Epidermal melanocyte (primary cell): ENCODE results near the gene TRIM13.

Source experiments
- DNase-seq: peaks from one replicate; pipeline ENCODE4 v3.0.0; 2011; ENCODE audit warnings: low spot score; ENCODE audit not compliant: insufficient read length

The TRIM13 gene

DNA sequence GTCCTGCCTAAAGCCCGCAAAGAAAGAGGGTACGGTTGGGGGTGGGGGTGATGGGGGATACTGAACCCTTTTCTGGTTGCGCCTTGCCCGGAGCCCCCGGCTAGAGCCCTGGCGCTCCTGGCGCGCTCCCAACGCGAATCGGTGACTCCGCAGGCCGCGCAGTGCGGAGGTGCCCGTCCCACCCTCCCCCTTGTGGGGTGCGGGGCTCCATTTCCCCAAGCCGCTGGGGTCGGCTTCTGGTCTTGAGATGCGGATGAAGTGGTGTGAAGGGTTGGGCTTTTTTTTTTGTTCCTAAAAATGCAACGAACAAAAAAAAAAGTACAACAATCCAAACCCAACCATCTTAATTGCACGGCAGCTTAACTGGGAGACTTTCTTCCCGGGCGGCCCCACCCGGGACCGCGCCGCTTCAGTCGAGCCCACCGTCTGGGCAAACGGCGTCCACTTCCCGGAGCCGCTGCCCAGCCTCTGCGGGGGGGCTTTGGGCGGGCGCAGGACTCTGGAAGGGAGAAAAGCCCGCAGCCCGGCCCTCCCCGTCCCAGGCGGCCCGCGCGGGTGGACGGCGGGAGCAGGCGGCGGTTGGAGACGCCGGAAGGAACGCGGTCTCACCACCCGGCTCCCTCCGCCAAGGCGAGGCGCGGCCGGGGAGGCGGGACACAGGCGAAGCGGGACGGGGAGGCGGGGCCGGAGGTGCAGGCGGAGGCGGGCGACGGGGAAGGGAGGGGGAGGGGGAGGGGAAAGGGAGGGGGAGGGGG, 504 bp upstream of the TRIM13 start:
- peak; percentile 56 for DNase-seq

DNA sequence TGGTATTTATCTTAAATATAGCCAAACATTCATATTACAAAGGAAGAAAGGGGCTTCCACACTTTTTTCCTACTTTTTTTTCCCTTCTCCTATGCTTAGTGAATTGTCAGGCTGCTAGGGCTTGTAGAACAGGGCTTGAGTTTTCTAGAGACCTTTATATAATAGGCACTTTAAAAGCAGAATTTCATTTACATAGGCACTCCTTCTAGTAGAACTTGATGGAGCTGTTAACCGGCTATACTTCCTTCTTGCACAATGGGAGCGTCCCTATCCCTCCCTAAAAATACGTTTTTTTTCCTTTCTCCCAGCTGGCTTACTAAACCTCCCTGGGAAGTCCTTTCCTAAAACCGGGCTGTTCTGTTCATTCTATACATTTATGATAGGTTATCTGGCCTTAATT, 1.1 kb downstream of the TRIM13 start:
- DNase-seq = no peak

DNA sequence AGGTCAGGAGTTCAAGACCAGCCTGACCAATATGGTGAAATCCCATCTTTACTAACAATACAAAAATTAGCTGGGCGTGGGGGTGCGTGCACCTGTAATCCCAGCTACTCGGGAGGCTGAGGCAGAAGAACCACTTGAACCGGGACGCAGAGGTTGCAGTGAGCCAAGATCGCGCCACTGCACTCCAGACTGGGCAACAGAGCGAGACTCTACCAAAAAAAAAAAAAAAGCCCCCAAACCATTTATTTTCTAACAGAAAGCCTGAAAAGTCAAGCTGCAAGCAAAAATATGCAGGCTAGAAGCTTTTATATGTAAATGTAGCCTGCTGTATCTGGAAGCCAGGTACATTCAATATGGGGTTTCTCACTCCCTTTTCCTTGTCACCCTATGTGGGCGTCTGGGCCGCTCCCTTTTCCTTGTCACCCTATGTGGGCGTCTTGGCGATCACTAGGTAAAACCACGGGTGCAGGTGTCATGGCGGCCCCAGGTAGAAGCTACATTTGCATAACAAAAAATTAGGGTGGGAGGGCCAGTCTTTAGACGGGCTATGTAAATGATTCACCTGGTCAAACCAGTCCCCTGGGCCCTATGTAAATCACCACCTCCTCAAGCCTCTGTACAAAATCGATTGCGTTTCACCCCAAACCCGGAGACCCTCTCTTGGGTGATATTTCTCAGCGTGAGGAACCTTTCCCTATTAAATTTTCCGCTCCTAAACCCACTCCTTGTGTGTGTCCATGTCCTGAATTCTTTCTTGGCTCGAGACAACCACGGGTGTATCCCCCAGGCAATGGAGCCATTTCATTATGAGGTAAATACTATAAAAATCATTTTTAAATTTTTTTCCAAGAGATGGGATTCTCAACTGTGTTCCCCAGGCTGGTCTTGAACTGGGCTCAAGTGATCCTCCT, 2.1 kb downstream of the TRIM13 start:
- no peak for DNase-seq

DNA sequence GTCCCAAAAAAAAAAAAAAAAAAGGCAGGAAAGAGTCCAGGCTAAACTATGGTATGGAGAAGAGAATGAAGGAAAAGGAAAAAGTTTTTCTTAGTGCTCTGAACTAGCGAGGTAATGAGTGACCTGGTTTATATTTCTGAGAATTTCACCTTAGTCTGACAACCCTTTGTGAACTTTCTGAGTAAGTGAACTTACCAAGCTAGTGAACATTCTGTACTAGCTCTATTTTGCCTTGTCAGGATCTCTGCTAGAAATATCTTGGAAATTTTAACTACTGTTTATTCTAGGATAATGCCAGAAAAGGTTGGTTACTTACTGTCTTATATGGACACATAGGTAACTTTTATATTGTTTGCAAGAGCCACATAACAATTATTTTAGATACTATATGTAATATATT, 4.4 kb downstream of the TRIM13 start:
- no peak for DNase-seq

DNA sequence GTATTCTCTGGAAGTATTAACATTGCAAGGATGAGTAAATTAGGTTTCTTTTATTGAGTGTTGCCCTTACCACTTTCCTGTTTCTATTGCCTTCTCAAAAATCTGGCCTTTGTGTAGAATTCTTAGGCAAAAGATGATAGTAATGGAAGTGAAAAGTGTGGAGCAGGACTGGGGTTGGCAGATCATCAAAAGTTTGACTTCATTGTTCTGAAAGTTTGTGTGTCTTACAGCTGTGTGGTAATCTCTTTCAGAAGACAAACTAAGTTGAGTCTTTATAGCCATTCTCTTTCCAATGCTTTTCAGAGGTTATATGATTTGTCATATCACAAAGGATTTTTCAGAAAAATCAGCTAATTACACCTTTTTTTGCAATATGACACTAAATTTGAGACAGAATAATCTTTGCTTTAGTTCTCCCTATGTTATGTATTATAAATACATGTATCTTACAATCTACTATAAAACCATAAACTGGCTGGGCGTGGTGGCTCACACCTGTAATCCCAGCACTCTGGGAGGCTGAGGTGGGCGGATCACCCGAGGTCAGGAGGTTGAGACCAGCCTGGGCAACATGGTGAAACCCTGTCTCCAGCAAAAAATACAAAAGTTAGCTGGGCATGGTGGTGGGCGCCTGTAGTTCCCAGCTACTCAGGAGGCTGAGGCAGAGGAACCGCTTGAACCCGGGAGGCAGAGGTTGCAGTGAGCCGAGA, 9.7 kb downstream of the TRIM13 start:
- DNase-seq = no peak

DNA sequence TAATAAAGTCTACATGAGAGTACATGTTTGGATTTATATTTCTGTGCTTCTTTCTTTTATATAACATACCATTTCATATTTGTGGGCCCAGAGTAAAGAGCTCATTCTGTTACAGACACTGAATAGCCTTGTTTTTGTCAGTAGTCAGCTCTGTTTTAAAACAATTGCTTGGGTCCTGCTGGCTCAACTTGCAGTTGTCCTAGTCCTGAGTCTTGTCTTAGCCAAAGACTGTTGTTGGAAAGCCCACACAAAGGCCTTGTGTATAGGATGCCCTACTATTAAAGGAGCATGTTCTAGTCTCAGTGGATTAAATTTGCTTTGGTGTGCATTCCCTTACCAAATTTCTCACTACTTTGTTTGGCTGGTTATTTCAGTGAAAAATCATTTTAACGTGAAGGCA, 14.6 kb downstream of the TRIM13 start:
- DNase-seq = no peak

DNA sequence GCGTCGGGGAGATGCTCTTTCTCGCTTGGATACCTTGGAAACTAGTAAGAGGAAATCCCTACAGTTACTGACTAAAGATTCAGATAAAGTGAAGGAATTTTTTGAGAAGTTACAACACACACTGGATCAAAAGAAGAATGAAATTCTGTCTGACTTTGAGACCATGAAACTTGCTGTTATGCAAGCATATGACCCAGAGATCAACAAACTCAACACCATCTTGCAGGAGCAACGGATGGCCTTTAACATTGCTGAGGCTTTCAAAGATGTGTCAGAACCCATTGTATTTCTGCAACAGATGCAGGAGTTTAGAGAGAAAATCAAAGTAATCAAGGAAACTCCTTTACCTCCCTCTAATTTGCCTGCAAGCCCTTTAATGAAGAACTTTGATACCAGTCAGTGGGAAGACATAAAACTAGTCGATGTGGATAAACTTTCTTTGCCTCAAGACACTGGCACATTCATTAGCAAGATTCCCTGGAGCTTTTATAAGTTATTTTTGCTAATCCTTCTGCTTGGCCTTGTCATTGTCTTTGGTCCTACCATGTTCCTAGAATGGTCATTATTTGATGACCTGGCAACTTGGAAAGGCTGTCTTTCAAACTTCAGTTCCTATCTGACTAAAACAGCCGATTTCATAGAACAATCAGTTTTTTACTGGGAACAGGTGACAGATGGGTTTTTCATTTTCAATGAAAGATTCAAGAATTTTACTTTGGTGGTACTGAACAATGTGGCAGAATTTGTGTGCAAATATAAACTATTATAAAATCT, 15.7 kb downstream of the TRIM13 start:
- DNase-seq = no peak

DNA sequence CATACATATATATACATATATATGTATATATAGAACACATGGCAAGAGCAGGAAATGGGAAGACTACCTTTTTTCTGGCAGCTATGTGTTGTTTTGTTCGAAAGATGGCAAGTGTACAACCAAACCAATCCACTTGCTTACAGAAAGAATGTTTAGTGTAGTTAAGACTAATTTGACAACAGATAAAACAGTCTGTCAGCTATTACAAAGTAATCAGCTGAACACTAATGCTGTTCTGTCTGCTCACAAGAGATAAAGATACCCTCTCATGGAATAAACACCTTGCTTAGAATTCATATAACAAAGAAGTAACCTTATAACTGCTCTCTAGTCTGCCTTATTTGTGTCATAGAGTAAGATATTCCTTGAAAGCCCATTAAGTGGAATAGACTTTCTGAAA, 17.5 kb downstream of the TRIM13 start:
- DNase-seq = no peak

DNA sequence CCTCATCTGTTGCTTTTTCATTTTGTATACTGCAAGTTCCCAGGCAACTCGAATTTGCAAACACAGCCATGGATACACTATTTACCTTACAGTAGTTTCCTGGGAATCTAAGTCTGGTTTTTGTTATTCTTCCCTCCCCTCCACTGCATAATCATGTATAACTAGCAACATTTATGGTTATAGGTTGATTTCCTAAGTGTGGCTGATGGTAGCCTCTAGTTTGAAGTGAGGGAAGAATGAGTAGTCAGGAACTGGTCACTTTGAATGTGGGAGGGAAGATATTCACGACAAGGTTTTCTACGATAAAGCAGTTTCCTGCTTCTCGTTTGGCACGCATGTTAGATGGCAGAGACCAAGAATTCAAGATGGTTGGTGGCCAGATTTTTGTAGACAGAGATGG, 18.4 kb downstream of the TRIM13 start, which contains the start of gene KCNRG:
TSS of gene KCNRG (plus strand) at position 187 of the 400 bp plus-strand sequence. CDS start at position 237, 50 bp downstream.
- DNase-seq = no peak

DNA sequence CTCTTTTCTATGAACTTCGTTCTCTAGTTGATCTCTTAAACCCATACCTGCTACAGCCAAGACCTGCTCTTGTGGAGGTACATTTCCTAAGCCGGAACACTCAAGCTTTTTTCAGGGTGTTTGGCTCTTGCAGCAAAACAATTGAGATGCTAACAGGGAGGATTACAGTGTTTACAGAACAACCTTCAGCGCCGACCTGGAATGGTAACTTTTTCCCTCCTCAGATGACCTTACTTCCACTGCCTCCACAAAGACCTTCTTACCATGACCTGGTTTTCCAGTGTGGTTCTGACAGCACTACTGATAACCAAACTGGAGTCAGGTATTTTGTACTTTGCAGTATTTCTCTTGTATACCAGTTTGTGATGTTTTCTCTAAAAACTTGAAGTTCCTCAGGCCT, 18.9 kb downstream of the TRIM13 start:
- no peak for DNase-seq

DNA sequence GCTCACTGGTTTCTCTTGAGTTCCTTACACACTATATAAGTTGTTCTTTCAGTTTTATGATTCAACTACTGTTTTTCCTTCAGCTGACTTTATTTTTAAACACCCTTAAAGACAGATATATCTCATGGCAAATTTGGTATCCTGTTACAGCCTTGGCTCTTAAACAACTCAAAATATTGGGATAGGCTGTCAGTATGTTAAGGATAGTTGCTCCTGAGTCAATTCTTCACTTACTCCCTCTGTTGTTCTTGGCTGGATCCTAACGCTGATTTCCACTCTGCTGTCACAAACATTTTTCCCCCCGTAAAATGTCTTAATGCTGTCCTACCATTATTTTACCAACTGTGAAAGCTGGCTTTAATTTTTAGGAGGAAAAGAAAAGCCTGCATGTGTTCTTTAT, 19.6 kb downstream of the TRIM13 start:
- no peak for DNase-seq

DNA sequence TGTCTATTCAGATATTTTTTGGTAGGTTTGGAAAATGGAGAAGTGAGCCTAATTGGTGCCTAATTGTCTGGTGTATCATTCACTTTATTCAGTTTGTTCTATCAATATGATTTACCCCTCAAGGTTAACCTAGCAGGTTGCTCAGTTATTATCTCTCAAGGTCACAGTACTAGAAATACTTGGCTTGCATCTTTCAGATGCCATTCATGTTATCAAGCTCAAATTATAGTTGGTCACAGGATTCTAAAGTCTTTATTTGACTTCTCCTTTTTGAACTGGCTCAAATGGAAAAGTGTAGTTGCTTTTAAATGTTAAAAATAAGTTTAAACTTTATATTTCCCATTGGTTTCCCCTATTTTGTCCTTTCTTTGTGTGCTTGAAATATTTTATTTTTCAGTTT, 21.0 kb downstream of the TRIM13 start:
- no peak for DNase-seq

DNA sequence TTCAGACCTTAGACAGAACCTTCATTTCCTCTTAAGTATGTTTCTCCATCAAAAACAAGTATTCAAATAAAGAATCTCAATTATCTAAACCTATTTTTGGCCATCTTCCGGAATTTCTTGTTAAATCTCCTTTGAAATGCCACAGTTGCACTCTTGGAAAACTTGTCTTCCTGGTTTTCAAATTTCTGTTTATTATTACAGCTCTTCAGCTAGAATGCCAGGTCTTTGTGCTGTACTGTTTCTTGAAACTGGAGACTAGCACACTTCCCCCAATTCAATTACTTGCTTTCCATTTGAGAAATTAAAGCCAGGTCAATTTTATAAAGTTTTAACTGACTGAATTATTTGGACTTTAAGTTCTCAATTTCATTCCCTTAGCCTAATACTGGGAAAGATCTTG, 28.6 kb downstream of the TRIM13 start:
- DNase-seq = no peak

DNA sequence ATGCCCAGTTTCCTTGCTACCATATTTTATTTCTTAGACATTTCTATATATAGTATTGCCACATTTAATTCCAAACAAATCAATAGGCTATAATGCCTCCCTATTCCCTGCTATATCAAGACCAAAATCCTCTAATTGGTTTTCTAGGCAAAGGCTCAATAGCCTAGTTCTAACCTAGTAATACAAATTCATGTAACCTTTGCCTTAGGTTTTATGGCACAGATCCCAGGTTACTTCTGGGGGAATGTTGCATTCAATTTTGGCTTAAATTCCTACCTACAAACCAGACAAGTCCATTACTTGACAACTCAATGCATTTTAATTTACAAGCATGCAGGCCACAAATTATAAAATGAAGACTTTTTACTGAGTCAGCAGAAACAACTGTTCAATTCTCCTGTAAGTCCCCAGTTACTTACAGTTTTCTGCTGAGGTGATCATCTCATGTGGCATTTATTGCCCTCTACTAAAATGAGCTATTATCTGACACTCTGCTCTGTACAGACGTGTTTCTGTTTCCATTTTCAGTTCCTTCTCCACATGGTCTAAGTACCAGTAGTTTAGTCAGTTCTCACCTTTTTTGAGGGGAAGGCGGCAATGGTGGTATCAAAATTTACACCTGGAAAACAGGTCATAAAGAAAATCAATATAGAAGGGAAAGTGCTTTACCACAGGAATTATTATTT, 30.1 kb downstream of the TRIM13 start:
- no peak for DNase-seq

DNA sequence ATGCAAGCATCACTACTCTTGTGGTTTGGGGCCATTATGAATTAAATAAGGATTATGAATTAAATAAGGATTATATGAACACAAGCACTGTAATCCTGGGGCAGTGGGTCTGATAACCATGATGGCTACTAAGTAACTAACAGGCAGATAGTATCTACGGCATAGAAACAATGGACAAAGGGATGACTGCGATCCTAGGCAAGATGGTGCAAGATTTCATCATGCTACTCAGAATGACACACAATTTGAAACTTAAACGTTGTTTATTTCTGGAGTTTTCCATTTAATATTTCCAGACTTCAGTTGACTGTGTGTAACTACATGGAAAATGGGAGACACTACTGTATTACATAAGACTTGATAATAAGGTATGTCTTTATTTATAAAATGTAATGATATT, 33.5 kb downstream of the TRIM13 start:
- no peak for DNase-seq

DNA sequence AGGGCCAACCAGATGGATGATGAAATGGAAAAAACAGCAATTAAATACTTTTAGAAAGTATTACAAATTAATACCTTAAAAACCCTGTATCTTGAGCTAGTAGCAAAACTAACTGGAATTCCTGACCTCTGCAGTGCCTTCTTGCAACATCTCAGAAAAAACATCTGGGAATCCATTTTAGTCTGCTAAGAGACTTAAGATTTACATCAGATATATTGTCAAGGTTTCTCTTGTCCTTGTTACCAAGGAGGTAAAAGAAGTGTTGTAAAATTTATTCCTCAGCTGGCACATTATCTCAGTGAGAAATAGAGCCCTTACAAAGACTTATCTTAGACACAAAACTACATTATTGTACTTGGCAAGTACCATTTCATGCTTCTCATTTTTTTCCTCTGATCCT, 36.9 kb downstream of the TRIM13 start:
- DNase-seq = no peak

DNA sequence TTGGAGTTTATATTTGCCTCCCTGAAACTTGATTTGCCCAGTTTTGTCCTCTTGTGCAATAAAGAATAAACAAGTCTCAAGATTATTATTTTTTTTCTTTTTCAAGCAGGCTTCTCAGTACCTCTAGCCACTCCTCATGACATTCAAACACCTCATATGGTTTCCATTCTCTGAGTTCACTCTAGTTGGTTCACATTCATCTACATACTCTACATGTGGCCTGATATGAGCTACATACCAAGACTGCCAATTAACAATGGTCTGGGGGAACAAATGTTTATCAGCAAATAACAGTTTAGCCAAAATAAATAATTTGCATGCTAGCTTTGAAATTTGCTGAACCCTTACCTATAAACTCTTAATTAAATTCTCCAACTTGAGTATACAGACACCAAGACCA, 40.9 kb downstream of the TRIM13 start:
- DNase-seq = no peak

DNA sequence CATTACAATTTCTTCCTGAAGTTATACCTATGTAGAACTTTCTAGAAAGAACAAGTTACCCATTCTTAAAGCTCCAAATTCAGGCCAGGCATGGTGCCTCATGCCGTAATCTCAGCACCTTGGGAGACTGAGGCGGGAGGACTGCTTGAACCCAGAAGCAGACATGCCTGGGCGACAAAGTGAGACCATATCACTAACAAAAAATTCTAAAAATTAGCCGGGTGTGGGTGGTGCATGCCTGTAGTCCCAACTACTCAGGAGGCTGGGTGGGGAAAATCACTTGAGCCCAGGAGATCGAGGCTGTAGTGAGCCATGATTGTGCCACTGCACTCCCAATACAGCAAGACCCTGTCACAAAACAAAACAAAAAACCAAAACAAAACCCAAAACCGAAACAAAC, 41.4 kb downstream of the TRIM13 start:
- no peak for DNase-seq

DNA sequence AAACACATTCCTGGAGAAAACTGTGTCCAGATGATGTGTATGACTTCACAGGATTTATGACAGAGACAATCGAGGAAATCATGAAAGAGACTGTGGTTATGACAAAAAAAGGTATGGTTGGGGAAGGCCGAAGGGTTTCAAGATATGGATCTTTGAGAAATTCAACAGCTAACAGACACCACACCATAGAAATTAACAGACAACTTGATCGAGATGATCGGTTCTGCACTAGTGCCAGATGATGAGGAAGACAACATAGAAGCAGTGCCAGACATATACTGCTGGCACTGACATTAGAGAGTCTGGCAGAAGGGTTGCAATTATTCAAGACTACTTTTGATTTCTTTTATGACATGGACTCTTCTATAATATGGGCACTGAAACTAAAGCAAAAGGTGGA, 55.6 kb downstream of the TRIM13 start:
- DNase-seq = no peak

DNA sequence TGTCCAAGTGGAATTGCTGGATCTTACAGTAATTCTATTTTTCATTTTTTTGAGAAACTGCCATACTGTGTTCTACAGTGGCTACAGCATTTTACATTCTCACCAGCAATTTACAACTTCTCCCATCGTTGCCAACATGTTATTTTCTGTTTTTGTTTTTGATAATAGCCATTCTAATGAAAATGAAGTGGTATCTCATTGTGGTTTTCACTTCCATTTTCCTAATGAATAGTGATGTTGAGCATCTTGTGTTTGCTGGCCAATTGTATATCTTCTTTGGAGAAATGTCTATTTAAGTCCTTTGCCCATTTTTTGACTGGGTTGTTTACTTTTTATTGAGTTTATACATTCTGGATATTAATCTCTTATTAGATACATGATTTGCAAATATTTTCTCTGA, 57.0 kb downstream of the TRIM13 start:
- no peak for DNase-seq

DNA sequence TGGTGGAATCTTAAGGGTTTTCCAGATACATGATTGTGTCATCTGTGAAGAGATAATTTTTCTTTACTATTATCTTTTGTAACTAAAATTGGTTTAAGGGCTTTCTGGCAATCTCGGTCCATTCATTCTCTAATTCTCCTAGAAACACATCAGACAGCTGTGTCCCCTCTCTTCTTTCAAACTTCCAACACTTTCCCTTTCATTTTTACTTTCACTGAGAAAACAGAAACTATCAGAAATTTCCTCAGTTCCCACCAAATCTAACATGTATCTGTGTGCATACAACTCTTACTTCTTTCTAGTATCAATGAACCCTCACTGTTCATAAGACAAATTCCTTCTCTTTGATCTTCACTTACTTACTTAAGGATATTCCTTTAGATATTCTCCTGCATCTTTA, 58.6 kb downstream of the TRIM13 start:
- no peak for DNase-seq
